ENCODE results near the gene EEFSEC. TPM values are rescaled to one million over a fixed set of nuclear protein-coding genes. Genes with fewer than 3 reads are reported as not detected.
A peak's percentile ranks its signal among the peaks of the same experiment; 100 is the strongest.

The EEFSEC gene
- total RNA-seq, 1 experiment from 2014 or later, result 9.5 TPM

DNA sequence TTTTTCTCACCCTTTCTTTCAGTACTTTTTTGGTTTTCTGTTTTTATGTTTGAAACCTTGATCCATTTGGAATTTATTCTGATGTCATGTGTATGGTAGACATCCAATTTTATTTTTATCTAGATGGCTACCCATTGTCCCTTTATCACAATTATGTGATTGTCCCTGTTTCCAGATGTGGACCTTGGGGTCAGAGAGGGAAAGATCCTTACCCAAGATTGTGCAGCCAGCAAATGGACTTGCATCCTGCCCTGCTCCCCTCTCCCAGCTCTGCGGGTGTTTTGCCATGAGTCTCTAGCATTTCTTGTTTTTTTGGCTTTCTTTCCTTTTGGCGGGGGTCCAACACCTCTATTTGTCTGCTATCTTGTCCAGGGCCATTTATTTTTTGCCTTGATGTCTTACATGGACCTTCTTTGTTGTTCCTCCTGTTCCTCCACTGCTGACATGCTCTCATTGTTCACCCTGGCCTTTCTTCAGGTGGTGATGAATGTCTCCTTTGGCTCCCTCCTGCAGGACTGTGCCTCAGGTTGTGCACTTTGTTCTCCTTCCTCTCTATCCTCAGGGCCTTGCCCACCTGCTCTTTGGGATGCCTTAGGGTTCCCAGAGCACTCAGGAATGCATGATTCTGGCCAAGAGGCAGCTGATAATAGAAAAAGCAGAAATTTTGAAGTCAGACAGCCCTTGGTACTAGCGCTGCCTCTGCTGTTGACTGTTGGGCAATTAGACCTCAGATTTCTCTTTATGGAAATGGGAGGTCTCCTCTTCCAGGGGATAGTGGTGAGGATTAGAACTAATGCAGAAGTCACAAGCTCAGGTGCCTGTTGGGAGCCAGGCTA is 84.3 kb downstream of the EEFSEC start:
- DNase-seq, result no peak
- Histone ChIP-seq H3K18ac (ENCODE audit: insufficient read length, low read depth, low read length) (no peak overlapping the region), H2BK20ac (ENCODE audit: low read depth, low read length, poor library complexity, severe bottlenecking) (no peak overlapping the region), H3K23me2 (ENCODE audit: insufficient read length, low read depth, low read length, poor library complexity, severe bottlenecking) (no peaks in the 10 kb centered on the region), H3K9me3 (ENCODE audit: control insufficient read depth, low read depth, low read length) (no peaks in the 10 kb centered on the region), H2BK5ac (ENCODE audit: insufficient read length, low read length) (no peak overlapping the region), H3K4me1 (ENCODE audit: insufficient read depth, low read length) (no peaks in the 10 kb centered on the region), H3T11ph (ENCODE audit: low read length) (no peak overlapping the region), H3K9ac (ENCODE audit: extremely low read depth, insufficient read length, low read length) (no peak overlapping the region), H4K91ac (ENCODE audit: insufficient read length, low read depth, low read length) (no peak overlapping the region), H4K20me1 (ENCODE audit: control insufficient read depth, insufficient read depth, insufficient read length) (no peaks in the 10 kb centered on the region), H2AK5ac (ENCODE audit: insufficient read length, low read length) (no peak overlapping the region), H2BK15ac (ENCODE audit: low read depth, low read length) (no peak overlapping the region), H3K27me3 (ENCODE audit: insufficient read depth, low read length) (no peaks in the 10 kb centered on the region), H3K56ac (ENCODE audit: insufficient read length, low read depth, low read length) (no peak overlapping the region), H3K14ac (ENCODE audit: insufficient read depth, low read length) (no peak overlapping the region), H3K79me2 (ENCODE audit: insufficient read depth, low read length) (no peaks in the 10 kb centered on the region), H3K79me1 (ENCODE audit: insufficient read depth, low read depth, low read length, poor library complexity, severe bottlenecking) (peaks cover 3% of the 10 kb centered on the region), H2BK12ac (ENCODE audit: insufficient read length, low read depth, low read length) (no peak overlapping the region), H2AFZ (ENCODE audit: low read length) (no peak overlapping the region), H2BK120ac (ENCODE audit: low read depth, low read length, poor library complexity, severe bottlenecking) (no peak overlapping the region), H3K23ac (ENCODE audit: insufficient read length, low read depth, low read length) (no peak overlapping the region), H3K27ac (ENCODE audit: insufficient read length, low read depth, low read length) (no peak overlapping the region), H4K8ac (replicated peaks; ENCODE audit: insufficient read length, low read depth, low read length) (no peak overlapping the region), H3K4ac (ENCODE audit: low read depth, low read length) (no peak overlapping the region), H3K4me2 (ENCODE audit: insufficient read depth, insufficient read length, low read length) (no peak overlapping the region), H4K5ac (ENCODE audit: insufficient read length, low read depth, low read length) (no peak overlapping the region)
- no peak overlapping the region for H3K4me3 Mint-ChIP-seq
- TF ChIP-seq, protein P1, sequence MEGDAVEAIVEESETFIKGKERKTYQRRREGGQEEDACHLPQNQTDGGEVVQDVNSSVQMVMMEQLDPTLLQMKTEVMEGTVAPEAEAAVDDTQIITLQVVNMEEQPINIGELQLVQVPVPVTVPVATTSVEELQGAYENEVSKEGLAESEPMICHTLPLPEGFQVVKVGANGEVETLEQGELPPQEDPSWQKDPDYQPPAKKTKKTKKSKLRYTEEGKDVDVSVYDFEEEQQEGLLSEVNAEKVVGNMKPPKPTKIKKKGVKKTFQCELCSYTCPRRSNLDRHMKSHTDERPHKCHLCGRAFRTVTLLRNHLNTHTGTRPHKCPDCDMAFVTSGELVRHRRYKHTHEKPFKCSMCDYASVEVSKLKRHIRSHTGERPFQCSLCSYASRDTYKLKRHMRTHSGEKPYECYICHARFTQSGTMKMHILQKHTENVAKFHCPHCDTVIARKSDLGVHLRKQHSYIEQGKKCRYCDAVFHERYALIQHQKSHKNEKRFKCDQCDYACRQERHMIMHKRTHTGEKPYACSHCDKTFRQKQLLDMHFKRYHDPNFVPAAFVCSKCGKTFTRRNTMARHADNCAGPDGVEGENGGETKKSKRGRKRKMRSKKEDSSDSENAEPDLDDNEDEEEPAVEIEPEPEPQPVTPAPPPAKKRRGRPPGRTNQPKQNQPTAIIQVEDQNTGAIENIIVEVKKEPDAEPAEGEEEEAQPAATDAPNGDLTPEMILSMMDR (conservative IDR thresholded peaks at IDR 0.05), result no peak
- no peaks in the 10 kb centered on the region; a peak in 1 of 5 replicates for H3K9me3 Mint-ChIP-seq
- H3K27me3 Mint-ChIP-seq (ENCODE audit: low read depth), result no peaks in the 10 kb centered on the region
- H3K36me3 Mint-ChIP-seq (ENCODE audit: insufficient read depth in 1 of 3, low read depth in 3 of 3), result no peaks in the 10 kb centered on the region; a peak in 1 of 7 replicates
- H3K4me1 Mint-ChIP-seq, result peaks cover 15 to 21% of the 10 kb centered on the region in 2 experiments
- peak overlapping the region in 1 of 3 experiments; percentile 5; a peak in 1 of 7 replicates for H3K27ac Mint-ChIP-seq
- WGBS (ENCODE audit: extremely low coverage, insufficient read length, low lambda C conversion rate), result no CpG with 5 or more reads among the region's 3 CpGs
